HAP-1 (cell line): ENCODE data around the gene NELL1.

Experiments
- DNase-seq, 2 experiments: peaks; one replicate each; pipeline ENCODE4 v3.0.0-alpha.2; 2016 to 2020; ENCODE audit warnings: low spot score in 2 of 2
- H3K27me3 ChIP-seq: fragments of 250-450 bp; sonication (Bioruptor Pico); 2 replicates; pipeline ENCODE4 v1.5.1; 2020; ENCODE audit warnings: low read depth, mild to moderate bottlenecking, moderate library complexity
- H3K36me3 ChIP-seq: fragments of 250-450 bp; sonication (Bioruptor Pico); replicated peaks from 2 replicates; pipeline ENCODE4 v1.5.1; 2020; ENCODE audit warnings: mild to moderate bottlenecking
- H3K4me1 ChIP-seq: fragments of 250-450 bp; sonication (Bioruptor Pico); 2 replicates; pipeline ENCODE4 v1.5.1; 2020; ENCODE audit warnings: mild to moderate bottlenecking
- H3K4me3 ChIP-seq: fragments of 250-450 bp; sonication (Bioruptor Pico); 2 replicates; pipeline ENCODE4 v1.5.1; 2020; ENCODE audit warnings: mild to moderate bottlenecking, moderate library complexity
- H3K9me3 ChIP-seq: fragments of 250-450 bp; sonication (Bioruptor Pico); 2 replicates; pipeline ENCODE4 v1.5.1; 2020; ENCODE audit warnings: mild to moderate bottlenecking, moderate library complexity
- in situ Hi-C: fragments of 300-500 bp; cut with MboI; formaldehyde crosslinking; loops from 3 replicates; pipeline ENCODE4 v1.14.3; 2020; ENCODE audit warnings: low sequenced_read_pairs, inconsistent platforms, mixed read lengths

Gene NELL1

GRCh38 chr11:21489416-21490115 is 820.2 kb downstream of the NELL1 start:
- no peak for DNase-seq
- Histone ChIP-seq H3K36me3 (no peaks in the 10 kb centered on the region), H3K4me1 (no peaks in the 10 kb centered on the region), H3K9me3 (no peaks in the 10 kb centered on the region), H3K27me3 (no peaks in the 10 kb centered on the region), H3K4me3 (no peak overlapping the region)
- in situ Hi-C loops, result no loop called here

DNA sequence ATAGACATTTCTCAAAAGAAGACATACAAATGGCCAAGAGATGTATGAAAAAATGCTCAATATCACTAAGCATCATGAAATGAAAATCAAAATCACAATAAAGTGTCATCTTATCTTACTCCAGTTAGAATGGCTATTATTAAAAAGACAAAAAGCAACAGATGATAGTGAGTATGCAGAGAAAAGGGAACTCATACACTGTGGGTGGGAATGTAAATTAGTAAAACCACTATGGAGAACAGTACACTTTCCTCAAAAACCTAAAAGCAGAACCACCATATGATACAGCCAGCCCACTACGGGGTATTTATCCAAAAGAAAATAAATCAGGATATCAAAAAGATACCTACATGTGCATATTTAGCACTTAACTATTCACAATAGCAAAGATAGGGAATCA is 823.5 kb downstream of the NELL1 start:
- no peaks in the 10 kb centered on the region for H3K9me3 ChIP-seq
- H3K4me1 ChIP-seq, result no peaks in the 10 kb centered on the region
- no peaks in the 10 kb centered on the region for H3K27me3 ChIP-seq
- in situ Hi-C loops, result no loop called here
- H3K4me3 ChIP-seq, result no peak overlapping the region
- DNase-seq, result no peak
- H3K36me3 ChIP-seq, result no peaks in the 10 kb centered on the region

- no peak for DNase-seq
- Histone ChIP-seq H3K9me3 (no peaks in the 10 kb centered on the region), H3K27me3 (no peaks in the 10 kb centered on the region), H3K4me3 (no peak overlapping the region), H3K4me1 (no peaks in the 10 kb centered on the region), H3K36me3 (no peaks in the 10 kb centered on the region)
- in situ Hi-C loops, result no loop called here
These were observed 825.6 kb downstream of the NELL1 start for GRCh38 chr11:21494946-21495345.

- no peak overlapping the region for H3K4me3 ChIP-seq
- in situ Hi-C loops, result no loop called here
- H3K27me3 ChIP-seq, result no peaks in the 10 kb centered on the region
- H3K9me3 ChIP-seq, result no peaks in the 10 kb centered on the region
- H3K4me1 ChIP-seq, result no peaks in the 10 kb centered on the region
- DNase-seq, result no peak
- no peaks in the 10 kb centered on the region for H3K36me3 ChIP-seq
These were observed 826.5 kb downstream of the NELL1 start for GRCh38 chr11:21495879-21496278.

DNA sequence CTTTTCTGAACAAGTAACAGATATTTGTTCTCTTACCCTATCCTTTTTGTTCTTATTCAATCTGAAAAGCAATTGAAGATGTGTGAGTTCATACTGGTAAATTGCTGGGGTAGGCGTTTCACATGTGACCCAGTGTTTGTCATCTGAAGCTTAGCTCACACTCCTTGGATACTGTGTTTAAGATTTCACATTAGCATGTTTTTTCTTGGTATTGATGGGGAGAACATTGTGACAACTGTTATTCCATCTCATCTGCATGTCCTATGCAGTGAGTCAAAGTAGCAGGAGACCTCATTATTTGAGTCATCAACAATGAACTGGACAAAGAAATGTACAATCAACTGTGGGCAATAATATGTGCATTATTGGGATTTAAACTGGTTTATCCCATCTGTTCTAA is 831.9 kb downstream of the NELL1 start:
- in situ Hi-C loops, result loop anchor here (25.0 kb wide), 1 partner anchor 839 kb away; the partner anchor contains the start of gene NELL1
- H3K4me1 ChIP-seq, result peaks cover 3% of the 10 kb centered on the region; the same call in 1 of the 2 replicates
- no peaks in the 10 kb centered on the region for H3K9me3 ChIP-seq
- H3K4me3 ChIP-seq, result no peak overlapping the region
- no peaks in the 10 kb centered on the region for H3K36me3 ChIP-seq
- no peaks in the 10 kb centered on the region for H3K27me3 ChIP-seq
- DNase-seq, result peak; percentile 11 to 25

DNA sequence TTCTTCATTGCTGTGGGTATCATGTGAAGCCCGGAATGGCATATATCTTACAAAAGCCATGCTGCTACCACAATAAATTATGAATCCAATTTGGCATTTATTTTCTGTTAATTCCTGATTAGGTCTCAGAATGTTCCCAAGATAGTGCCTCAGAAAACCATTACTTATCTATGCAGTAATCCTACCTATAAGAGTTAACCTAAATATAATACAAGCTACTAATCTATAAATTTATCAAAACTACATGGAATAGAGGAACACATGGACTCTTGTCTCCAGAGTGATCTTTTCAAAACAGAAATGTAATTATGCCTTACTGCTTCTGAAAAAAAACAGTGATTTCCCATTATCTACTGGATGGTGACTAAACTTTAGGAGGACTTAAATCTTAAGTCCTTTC is 835.7 kb downstream of the NELL1 start:
- DNase-seq, result no peak
- Histone ChIP-seq H3K9me3 (no peaks in the 10 kb centered on the region), H3K4me1 (peaks cover 3% of the 10 kb centered on the region; the same call in 1 of the 2 replicates), H3K27me3 (no peaks in the 10 kb centered on the region), H3K36me3 (no peaks in the 10 kb centered on the region), H3K4me3 (no peak overlapping the region)
- in situ Hi-C loops, result loop anchor here (25.0 kb wide), 1 partner anchor 843 kb away; the partner anchor contains the start of gene NELL1

DNA sequence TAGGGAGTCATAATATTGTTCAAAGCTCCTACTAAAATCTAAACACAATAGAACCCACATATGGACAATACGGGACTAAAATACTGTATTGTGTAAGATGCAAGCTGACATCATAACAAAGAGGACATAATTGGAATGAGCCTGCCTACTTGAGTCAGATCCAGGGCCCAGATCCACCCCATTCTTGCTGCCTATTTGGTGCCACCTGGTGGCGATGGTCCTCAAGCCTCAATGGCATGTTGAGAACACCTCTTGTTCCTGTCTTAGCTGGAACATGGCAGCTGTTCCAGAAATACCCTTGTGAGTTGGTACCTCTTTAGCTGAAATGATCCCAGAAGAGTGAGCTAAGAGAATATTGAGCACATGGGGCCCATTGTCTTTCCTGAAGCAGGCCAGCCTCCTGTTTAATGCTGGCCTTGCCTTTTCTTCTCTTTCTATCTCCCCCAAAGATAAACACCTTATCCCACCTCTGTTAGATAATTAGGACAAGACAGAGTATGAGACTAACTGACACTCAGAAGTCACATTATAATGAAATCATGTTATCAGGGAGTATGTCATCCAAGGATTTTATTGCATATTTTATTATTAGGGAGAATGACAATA is 842.6 kb downstream of the NELL1 start:
- H3K4me3 ChIP-seq, result no peak overlapping the region
- H3K36me3 ChIP-seq, result no peaks in the 10 kb centered on the region
- DNase-seq, result peak; percentile 84 to 92
- peaks cover 2% of the 10 kb centered on the region; the same call in 1 of the 2 replicates for H3K4me1 ChIP-seq
- no peaks in the 10 kb centered on the region for H3K27me3 ChIP-seq
- no peaks in the 10 kb centered on the region for H3K9me3 ChIP-seq
- in situ Hi-C loops, result loop anchor here (25.0 kb wide), 1 partner anchor 850 kb away; the partner anchor contains the start of gene NELL1

DNA sequence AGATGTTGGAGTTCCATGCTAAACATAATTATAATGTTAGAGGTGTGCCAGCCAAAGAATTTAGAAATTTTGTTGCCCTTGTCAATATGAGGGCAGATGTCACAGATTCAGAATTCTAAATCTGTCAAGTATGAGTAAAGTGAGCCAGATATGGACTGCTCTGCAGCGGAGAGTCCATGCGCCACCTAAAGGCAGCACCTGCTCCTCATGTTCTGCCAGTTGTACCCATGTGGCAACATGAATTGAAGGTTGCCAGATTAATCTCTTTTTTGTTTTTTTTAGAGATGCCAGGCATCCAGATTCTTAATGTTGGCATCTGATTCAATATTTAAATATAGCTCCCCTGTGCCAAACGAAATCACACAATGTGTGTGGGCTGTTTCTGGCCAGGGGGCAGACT is 844.9 kb downstream of the NELL1 start:
- no peaks in the 10 kb centered on the region for H3K9me3 ChIP-seq
- peak in 1 of 2 experiments; percentile 20 for DNase-seq
- in situ Hi-C loops, result loop anchor here (25.0 kb wide), 1 partner anchor 852 kb away; the partner anchor contains the start of gene NELL1
- no peak overlapping the region for H3K4me3 ChIP-seq
- peaks cover 2% of the 10 kb centered on the region; the same call in 1 of the 2 replicates for H3K4me1 ChIP-seq
- no peaks in the 10 kb centered on the region for H3K27me3 ChIP-seq
- no peaks in the 10 kb centered on the region for H3K36me3 ChIP-seq

DNA sequence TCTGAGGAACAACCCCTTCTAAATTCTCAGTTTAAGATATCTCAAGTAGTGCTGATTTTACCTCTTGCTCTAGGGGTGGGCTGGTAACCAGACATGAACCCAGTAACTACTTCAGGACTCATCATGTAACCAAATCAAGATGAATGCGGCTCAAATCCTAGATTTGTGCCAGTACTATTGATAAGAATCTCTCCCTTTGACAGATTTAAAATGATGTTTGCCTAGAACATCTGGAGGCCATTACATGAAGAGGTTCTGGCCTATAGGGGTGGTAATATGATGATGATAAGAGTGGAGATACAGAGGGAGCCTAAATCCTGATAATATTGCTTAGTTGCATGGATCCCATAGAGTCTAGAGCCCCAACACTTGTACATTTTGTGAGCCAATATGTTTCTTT is 850.9 kb downstream of the NELL1 start:
- no peaks in the 10 kb centered on the region for H3K27me3 ChIP-seq
- no peaks in the 10 kb centered on the region for H3K9me3 ChIP-seq
- in situ Hi-C loops, result loop anchor here (25.0 kb wide), 1 partner anchor 858 kb away; the partner anchor contains the start of gene NELL1
- no peaks in the 10 kb centered on the region for H3K36me3 ChIP-seq
- no peaks in the 10 kb centered on the region for H3K4me1 ChIP-seq
- H3K4me3 ChIP-seq, result no peak overlapping the region
- DNase-seq, result no peak

DNA sequence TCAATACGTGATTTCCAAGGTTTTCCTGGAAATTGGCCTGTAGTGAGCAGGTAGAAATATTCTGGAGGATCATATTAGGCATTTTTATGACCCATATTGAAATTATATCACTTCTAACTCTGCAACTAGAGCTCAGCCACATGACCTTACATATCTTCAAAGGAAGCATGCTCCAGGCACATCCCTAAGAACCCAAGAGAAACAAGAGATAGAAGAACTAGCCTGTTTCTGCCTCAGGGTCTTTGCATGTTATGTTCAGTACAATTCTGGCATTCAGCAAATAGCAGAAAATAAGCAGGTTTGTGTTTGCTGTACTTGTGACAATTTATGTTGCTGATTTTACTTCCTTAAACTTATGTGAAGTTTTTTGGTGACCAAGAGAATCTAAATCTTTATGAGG is 859.8 kb downstream of the NELL1 start:
- no peak overlapping the region for H3K4me3 ChIP-seq
- no peaks in the 10 kb centered on the region for H3K4me1 ChIP-seq
- no peaks in the 10 kb centered on the region for H3K27me3 ChIP-seq
- in situ Hi-C loops, result no loop called here
- no peaks in the 10 kb centered on the region for H3K9me3 ChIP-seq
- DNase-seq, result no peak
- H3K36me3 ChIP-seq, result no peaks in the 10 kb centered on the region

GRCh38 chr11:21534288-21534687 is 864.9 kb downstream of the NELL1 start:
- Histone ChIP-seq H3K4me1 (no peaks in the 10 kb centered on the region), H3K4me3 (no peak overlapping the region), H3K36me3 (no peaks in the 10 kb centered on the region), H3K27me3 (no peaks in the 10 kb centered on the region; the same call in 1 of the 2 replicates), H3K9me3 (no peaks in the 10 kb centered on the region)
- DNase-seq, result no peak
- in situ Hi-C loops, result no loop called here

- no peaks in the 10 kb centered on the region for H3K36me3 ChIP-seq
- no peaks in the 10 kb centered on the region for H3K4me1 ChIP-seq
- no peak for DNase-seq
- in situ Hi-C loops, result no loop called here
- no peak overlapping the region for H3K4me3 ChIP-seq
- no peaks in the 10 kb centered on the region; the same call in 1 of the 2 replicates for H3K27me3 ChIP-seq
- no peaks in the 10 kb centered on the region for H3K9me3 ChIP-seq
These were observed 868.6 kb downstream of the NELL1 start for GRCh38 chr11:21537980-21538379.

DNA sequence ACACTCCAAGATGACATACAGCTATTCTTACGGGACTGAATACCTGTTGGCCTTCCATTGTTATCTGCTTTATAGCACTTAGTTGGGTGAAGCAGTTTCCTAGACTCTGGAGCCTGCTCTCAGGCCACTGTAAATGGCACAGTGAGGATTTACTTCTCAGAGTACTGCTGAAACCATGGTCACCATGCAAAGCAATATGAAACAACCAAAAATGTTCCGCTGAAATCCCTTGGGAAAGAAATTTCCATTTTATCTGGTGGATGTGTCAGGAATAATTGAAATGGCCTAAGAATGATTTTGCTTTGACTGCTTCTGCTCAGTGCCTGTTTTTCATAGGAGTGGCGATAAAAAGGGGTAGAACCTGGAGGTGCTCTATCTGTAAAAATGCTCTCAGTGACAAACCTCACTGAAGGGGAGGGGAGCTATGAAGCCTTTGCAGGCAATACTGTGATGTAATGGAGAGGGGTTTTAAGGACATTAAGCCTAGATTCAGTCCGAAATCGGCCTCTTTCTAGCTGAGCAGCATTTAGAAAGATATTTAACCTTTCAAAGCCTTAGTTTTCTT is 871.9 kb downstream of the NELL1 start:
- no peak overlapping the region for H3K4me3 ChIP-seq
- no peaks in the 10 kb centered on the region for H3K27me3 ChIP-seq
- in situ Hi-C loops, result no loop called here
- no peaks in the 10 kb centered on the region for H3K9me3 ChIP-seq
- no peaks in the 10 kb centered on the region for H3K4me1 ChIP-seq
- no peaks in the 10 kb centered on the region for H3K36me3 ChIP-seq
- DNase-seq, result no peak

GRCh38 chr11:21543901-21544300 is 874.5 kb downstream of the NELL1 start:
- H3K4me3 ChIP-seq, result no peak overlapping the region
- H3K9me3 ChIP-seq, result no peaks in the 10 kb centered on the region
- DNase-seq, result no peak
- no peaks in the 10 kb centered on the region for H3K4me1 ChIP-seq
- no peaks in the 10 kb centered on the region for H3K27me3 ChIP-seq
- H3K36me3 ChIP-seq, result no peaks in the 10 kb centered on the region
- in situ Hi-C loops, result no loop called here
